Neural progenitor cell (in vitro differentiated cells): Measurements from ENCODE around the gene PLTP.

Experiments used
- EZH2 ChIP-seq: fragments of 200-600 bp; sonication (generic); IDR thresholded peaks from 2 replicates; pipeline ENCODE4 v1.6.1; 2017; ENCODE audit warnings: antibody characterized with exemption, mild to moderate bottlenecking, moderate library complexity
- EZH2phosphoT487 ChIP-seq: fragments of 200-600 bp; sonication (generic); IDR thresholded peaks from 2 replicates; pipeline ENCODE4 v1.6.1; 2017; ENCODE audit warnings: antibody characterized with exemption
- TF ChIP-seq, protein P1 (sequence below): fragments of 200-600 bp; sonication (generic); IDR thresholded peaks from 2 replicates; pipeline ENCODE4 v1.5.1; 2017; ENCODE audit warnings: antibody characterized with exemption, mild to moderate bottlenecking

DNA sequence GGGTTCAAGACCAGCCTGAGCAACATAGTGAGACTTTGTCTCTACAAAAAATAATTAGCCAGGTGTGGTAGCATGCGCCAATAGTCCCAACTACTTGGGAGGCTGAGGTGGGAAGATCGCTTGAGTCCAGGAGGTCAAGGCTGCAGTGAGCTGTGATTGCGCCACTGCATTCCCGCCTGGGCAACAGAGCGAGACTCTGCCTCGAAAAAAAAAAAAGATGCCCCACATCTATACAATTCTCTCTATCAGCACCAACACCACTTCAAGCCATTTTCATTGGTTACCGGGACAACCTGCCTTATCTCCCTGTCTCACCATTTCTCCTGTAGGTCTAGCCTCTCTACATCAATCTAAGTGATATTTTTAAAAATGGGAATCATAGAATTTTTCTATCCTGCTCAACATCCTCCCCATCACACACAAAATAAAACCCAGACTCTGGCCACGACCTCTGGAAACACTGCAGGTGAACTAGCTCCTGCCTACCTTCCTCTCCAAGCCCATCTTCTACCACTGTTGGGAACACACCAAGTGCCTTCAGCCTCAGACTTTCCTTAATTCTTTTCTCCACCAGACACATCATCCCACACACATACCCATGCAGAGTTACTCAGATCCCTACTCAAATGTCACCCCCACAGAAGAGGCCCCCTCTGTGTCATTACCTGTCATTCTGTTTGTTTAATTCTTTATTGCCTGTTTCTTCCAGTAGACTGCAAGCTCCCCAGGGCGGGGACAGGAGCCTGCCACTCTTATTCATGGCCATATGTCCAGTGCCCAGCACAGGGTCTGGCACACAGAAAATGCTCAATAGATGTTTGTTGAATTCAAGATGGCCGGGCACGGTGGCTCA lies 9.6 kb upstream of the PLTP start:
- TF ChIP-seq, protein P1, sequence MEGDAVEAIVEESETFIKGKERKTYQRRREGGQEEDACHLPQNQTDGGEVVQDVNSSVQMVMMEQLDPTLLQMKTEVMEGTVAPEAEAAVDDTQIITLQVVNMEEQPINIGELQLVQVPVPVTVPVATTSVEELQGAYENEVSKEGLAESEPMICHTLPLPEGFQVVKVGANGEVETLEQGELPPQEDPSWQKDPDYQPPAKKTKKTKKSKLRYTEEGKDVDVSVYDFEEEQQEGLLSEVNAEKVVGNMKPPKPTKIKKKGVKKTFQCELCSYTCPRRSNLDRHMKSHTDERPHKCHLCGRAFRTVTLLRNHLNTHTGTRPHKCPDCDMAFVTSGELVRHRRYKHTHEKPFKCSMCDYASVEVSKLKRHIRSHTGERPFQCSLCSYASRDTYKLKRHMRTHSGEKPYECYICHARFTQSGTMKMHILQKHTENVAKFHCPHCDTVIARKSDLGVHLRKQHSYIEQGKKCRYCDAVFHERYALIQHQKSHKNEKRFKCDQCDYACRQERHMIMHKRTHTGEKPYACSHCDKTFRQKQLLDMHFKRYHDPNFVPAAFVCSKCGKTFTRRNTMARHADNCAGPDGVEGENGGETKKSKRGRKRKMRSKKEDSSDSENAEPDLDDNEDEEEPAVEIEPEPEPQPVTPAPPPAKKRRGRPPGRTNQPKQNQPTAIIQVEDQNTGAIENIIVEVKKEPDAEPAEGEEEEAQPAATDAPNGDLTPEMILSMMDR, result no peak
- TF ChIP-seq EZH2phosphoT487 (no peak), EZH2 (no peak)
